Mononuclear cell (primary cell): Measurements from ENCODE around the gene JAGN1. TPM values are rescaled to one million over a fixed set of nuclear protein-coding genes. Genes with fewer than 3 reads are reported as not detected.
"Not testable (repeated sequence)": the region's sequence is repeated elsewhere in the genome, so short reads cannot be mapped to it uniquely, and the experiment has no call there.

Experiments used
- H3K27me3 ChIP-seq: 2 replicates; pipeline ENCODE4 v1.6.0; 2011; ENCODE audit warnings: low read length, control low read depth; ENCODE audit not compliant: insufficient read depth
- H3K4me1 ChIP-seq: 2 replicates; pipeline ENCODE4 v1.5.1; 2011; ENCODE audit warnings: mild to moderate bottlenecking, low read length, control low read depth; ENCODE audit not compliant: insufficient read depth
- H3K4me3 ChIP-seq: 2 replicates; pipeline ENCODE4 v1.5.1; 2011; ENCODE audit warnings: mild to moderate bottlenecking, low read length, moderate library complexity
- H3K9me3 ChIP-seq: 2 replicates; pipeline ENCODE4 v1.5.1; 2011; ENCODE audit warnings: low read depth, mild to moderate bottlenecking, control low read depth, low read length
- total RNA-seq: library from RNA; depleted of rRNA; stranded (reverse); fragments of >200 nt; gene quantifications from one replicate; pipeline ENCODE4 v1.2.3, GENCODE V29; 2012

The JAGN1 gene
- total RNA-seq, 1 donor: 15.0 TPM

DNA sequence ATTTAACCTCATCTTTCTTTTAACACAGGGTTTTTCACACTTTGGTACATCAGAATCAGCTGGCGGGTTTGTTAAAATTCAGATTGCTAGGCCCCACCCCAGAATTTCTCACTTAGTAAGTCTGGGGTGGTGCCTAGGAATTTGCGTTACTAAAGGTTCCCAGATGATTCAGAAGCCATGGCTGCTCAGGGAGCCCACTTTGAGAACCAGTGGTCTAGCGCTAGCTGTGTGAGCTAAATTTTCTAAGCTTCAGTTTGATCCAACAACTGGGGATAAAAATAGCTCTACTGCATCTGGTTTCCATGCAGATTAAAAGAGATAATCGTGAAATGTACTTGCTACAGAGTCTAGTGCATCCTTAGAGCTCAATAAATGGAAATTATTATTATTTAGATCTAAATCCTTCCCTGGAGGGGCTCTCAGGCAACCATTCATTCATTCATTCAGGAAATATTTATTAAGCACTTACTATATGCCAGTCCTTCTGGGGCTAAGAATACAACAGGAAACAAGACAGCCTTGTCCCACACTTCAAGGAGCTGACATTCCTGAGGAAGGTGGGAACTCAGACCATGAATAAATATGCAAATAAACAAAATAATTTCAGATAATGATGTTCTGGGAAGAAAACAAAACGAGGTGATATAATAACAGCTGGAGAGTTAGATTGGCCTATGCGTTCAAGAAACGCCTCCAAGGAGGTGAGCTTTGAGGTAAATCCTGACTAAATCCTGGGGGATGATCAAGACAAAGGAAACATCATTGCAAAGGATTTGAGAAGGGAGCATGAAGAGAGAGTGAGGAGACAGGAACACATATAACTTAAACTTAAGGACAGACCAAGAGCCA lies 6.5 kb upstream of the JAGN1 start:
- H3K4me1 ChIP-seq: no peaks in the 10 kb centered on the region
- H3K27me3 ChIP-seq: no peaks in the 10 kb centered on the region
- no peak overlapping the region for H3K4me3 ChIP-seq
- H3K9me3 ChIP-seq: no peaks in the 10 kb centered on the region

DNA sequence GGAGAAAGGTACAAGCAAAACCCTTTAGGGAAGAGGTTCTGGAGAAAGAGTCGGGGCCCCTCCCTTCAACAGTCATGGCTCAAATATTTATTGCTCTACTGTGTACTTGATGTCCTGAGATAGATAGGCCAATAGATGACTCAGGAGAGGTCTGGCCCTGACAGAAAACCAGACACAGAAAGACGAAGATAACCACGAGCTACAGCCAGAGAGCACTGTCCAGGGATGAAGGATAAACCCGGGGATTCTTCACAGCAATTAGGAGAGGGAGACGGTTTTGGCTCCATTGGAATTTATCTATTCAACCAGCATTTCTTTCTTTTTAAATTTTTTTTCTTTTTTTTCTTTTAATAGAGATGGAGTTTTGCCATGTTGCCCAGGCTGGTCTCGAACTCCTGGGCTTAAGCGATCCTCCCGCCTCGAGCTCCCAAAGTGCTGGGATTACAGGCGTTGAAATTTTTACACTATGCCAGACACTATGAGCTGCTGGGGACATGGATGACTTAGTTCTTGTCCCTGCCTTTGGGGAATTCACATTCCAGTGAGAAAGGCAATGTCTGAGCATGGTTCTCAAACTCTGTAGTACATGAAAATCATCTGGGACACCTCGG lies 5.8 kb upstream of the JAGN1 start:
- no peak overlapping the region for H3K4me3 ChIP-seq
- no peaks in the 10 kb centered on the region for H3K27me3 ChIP-seq
- no peaks in the 10 kb centered on the region for H3K4me1 ChIP-seq
- no peaks in the 10 kb centered on the region for H3K9me3 ChIP-seq

DNA sequence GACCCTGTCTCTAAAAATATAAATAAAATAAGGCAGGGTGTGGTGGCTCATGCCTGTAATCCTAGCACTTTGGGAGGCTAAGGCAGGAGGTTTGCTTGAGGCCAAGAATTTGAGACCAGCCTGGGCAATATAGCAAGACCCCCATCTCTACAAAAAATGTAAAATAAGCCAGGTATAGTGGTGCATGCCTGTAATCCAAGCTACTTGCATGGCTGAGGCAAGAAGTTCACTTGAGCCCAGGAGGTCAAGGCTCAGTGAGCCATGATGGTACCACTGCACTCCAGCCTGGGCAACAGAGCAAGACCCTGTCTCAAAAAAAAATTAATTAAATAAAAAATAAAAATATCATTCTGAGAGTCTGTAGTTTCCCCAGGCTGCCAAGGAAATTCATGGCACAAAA lies 4.1 kb upstream of the JAGN1 start:
- Histone ChIP-seq H3K4me3 (no peak overlapping the region), H3K27me3 (no peaks in the 10 kb centered on the region), H3K4me1 (peaks cover 9% of the 10 kb centered on the region), H3K9me3 (no peaks in the 10 kb centered on the region)

DNA sequence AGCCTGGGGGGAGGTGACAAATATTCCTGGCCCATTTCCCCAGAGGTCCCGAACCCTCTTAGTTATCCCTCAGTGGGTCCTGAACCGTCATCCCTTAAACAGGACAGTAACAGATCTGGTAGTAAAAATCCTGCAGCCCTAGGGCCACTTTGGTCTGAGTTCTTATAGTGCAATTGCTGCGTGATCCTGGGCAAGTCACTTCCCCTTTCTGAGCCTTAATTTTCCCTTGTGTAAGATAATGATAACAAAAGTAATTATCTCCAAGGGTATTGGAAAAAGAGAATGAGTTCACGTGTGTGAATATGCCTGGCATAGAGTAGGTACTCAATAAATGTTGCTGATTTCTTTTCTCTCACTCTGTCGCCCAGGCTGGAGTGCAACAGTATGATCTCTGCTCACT lies 2.9 kb upstream of the JAGN1 start:
- H3K4me3 ChIP-seq: no peak overlapping the region
- H3K27me3 ChIP-seq: no peaks in the 10 kb centered on the region
- H3K9me3 ChIP-seq: no peaks in the 10 kb centered on the region
- peaks cover 20% of the 10 kb centered on the region for H3K4me1 ChIP-seq

DNA sequence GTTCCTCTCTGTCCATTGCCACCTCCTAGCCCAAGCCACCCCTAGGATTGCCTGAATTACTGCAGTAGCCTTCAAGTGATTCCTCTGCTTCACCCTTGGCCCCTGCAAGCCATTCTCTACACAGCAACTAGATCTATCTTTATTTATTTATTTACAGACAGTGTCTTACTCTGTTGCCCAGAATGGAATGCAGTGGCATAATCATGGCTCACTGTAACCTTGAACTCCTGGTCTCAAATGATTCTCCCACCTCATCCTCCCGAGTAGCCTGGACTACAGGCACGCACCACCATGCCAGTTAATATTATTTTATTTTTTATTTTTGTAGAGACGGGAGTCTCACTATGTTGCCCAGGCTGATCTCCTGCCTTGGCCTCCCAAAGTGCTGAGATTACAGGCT lies 1.9 kb upstream of the JAGN1 start:
- H3K27me3 ChIP-seq: no peaks in the 10 kb centered on the region
- peaks cover 29% of the 10 kb centered on the region for H3K4me1 ChIP-seq
- H3K9me3 ChIP-seq: no peaks in the 10 kb centered on the region
- no peak overlapping the region for H3K4me3 ChIP-seq

DNA sequence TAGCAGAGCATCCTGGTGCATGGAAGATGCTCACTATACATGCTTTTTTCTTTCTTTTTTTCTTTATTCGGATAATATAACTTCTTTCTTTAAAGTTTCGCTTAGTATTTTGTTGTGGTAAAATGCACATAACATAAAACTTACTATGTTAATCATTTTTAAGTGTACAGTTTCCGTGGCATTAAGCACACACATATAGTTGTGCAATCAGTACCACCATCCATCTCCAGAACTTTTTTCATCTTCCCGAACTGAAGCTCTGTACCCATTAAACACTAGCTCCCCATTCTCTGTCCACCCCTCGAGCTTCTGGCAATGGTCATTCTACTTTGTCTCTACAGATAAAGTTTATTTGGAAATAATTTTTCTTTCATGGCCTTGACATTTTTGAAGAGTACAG lies 1.0 kb upstream of the JAGN1 start:
- H3K27me3 ChIP-seq: no peaks in the 10 kb centered on the region
- no peaks in the 10 kb centered on the region for H3K9me3 ChIP-seq
- peaks cover 31% of the 10 kb centered on the region for H3K4me1 ChIP-seq
- no peak overlapping the region for H3K4me3 ChIP-seq

DNA sequence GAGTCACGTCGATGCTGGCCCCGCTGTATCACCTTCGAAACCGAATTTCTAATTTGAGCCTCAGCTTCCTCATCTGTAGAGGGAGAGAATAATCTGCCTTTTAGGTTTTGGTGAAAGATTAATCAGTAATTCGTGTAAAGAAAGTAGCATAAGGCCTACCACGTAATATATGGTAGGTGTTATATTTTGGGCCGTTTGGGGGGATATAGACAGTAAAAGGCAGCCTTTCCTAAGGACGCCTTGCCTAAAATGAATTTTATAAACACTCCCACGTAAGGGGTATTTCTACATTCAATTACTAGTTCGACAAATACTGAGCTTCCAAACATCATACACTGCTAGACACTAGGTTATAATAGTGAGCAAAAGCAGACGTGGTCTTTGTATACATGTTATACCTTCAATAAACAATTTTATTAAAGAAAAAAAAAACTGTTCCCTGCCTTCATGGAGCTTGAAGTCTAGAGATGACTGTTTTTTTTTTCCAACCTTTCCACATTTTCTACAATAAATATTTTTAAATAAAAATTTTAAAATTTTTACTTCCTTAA lies 737 bp downstream of the JAGN1 start:
- Histone ChIP-seq H3K4me1 (peaks cover 34% of the 10 kb centered on the region), H3K4me3 (peak overlapping the region; percentile 98), H3K9me3 (no peaks in the 10 kb centered on the region), H3K27me3 (no peaks in the 10 kb centered on the region)

DNA sequence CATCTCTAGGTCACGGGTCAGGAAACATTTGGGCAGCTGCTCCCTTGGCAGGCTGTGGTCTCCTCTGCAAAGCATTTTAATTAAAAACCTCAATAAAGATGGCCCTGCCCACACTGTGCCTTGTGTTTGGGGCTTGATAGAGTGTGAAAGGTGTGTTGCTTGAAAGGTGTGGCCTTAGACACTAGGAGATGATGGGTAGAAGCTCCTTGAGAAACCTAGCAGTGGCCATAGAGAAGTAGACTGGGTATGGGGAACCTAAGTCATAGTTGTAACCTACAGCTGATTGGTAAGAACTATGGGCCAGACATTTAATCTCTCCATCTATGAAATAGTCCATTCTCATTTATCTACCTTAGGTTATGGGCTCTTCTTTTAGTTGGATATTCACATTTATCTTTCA lies 3.3 kb downstream of the JAGN1 start:
- H3K27me3 ChIP-seq: no peaks in the 10 kb centered on the region
- H3K4me1 ChIP-seq: peaks cover 34% of the 10 kb centered on the region
- H3K4me3 ChIP-seq: no peak overlapping the region
- H3K9me3 ChIP-seq: no peaks in the 10 kb centered on the region

DNA sequence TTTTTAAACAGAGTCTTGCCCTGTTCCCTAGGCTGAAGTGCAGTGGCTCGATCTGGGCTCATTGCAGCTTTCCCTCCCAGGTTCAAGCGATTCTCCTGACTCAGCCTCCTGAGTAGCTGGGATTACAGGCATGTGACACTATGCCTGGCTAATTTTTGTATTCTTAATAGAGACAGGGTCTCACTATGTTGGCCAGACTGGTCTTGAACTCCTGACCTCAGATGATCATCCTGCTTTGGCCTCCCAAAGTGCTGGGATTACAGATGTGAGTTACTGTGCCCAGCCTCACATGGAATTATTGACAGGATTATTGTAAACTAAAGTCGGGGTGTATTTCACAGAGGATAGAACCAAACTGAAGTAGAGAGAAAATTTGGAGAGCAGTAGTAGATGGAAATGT lies 5.3 kb downstream of the JAGN1 start:
- H3K4me1 ChIP-seq: peaks cover 30% of the 10 kb centered on the region
- not testable (repeated sequence) for H3K9me3 ChIP-seq, H3K27me3 ChIP-seq, H3K4me3 ChIP-seq

DNA sequence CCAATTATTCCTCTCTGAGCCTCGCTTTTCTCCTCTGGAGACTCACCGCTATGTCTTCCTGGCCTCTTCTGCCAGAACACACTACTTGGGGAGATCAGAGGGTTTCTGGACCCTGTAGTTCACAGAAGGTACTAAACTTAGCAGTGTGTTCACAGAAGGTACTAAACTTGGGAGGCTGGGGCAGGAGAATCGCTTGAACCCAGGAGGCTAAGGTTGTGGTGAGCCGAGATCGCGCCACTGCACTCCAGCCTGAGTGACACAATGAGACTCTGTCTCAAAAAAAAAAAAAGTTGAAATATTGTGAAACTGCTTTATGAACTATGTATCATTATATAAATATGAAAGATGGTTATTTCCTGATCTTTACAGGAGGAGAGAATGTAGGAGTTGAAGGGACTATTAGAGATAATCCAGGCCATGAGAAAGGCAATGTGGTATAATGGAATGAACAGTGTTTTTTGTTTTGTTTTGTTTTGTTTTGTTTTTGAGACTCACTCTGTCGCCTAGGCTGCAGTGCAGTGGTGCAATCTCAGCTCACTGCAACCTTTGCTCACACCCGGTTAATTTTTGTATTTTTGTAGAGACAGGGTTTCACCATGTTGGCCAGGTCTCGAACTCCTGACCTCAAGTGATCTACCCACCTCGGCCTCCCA lies 6.5 kb downstream of the JAGN1 start:
- H3K27me3 ChIP-seq, H3K4me3 ChIP-seq, H3K9me3 ChIP-seq: not testable (repeated sequence)
- peaks cover 22% of the 10 kb centered on the region for H3K4me1 ChIP-seq

DNA sequence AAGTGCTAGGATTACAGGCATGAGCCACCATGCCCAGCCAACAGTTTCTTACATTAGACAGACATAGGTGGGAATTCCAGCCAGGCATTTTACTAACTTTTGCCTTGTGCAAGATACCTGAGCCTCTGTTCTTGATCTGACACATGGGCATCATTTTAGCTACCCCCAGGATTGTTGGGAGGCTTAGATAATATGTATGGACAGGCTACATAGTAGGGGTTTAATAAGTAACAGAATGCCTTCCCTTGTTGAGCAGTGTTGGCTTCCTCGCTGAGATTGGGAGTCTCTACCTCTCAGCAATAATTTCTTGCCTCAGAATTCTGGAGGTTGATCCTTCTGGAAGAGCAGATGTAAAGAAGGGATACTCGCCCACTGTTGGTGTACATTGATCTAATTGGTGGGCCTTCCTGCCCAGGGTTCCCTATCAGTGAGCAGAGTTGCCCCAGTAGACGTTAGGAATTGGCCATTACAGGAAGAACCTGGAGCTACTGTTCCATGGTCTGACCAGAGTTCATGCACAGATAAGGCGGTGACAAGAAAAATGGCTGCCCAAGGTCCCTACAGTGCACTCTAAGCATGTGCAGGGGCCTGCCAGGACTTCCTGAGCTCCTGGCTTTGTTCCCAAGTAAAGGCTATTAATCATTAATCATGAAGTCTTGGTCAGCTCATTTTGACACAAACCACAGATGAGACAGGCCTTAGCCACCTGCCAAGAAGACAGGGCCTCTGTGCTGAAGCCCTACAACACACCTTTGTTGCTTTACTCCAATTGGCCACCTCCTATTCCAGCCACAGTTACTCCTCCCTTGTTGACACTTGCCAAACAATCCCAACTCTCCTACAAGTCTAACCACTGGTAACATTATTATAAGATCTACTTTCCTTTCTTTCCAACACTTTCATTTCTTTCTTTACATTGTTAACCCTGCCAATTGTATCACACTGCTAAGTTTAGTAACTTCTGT lies 7.3 kb downstream of the JAGN1 start:
- Histone ChIP-seq H3K4me3 (no peak overlapping the region), H3K27me3 (no peaks in the 10 kb centered on the region), H3K4me1 (peaks cover 25% of the 10 kb centered on the region), H3K9me3 (no peaks in the 10 kb centered on the region)

DNA sequence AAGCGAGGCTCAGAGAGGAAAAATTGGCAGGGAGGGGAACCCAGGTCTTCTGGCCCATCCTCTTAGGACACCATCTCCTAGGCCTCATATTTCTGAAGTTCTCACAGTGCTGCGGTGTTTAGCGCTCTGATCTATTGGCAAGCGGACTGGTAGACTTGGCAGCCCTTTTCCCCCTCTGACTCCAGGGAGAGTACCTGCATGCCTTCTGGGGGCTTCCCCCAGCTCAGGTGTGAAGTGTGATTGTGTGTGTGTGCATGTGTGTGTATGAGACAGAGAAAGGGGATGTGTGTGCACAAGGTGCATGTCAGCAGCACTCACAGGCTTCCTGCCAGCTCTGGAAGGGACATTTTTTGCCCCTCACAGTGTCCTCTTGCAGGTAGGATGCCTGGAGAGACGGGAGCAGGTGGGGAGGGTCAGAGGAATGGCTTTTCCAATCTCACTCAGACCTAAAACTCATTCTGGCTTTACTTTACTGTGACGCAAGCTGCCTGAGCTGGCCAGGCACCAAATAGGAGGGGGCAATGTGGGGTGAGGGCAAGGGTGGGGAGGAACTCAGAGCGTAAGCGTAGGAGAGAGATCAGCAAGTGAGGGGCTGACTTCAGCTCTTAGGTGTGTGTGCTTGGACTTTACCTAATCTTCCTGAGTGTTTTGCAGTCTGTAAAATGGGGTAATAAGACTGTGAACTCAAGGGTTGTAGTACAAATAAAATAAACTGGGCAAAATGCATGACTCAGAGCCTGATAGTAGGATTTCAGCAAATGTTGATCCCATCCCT lies 8.2 kb downstream of the JAGN1 start:
- H3K4me3 ChIP-seq: no peak overlapping the region
- no peaks in the 10 kb centered on the region for H3K9me3 ChIP-seq
- peaks cover 23% of the 10 kb centered on the region for H3K4me1 ChIP-seq
- no peaks in the 10 kb centered on the region for H3K27me3 ChIP-seq

DNA sequence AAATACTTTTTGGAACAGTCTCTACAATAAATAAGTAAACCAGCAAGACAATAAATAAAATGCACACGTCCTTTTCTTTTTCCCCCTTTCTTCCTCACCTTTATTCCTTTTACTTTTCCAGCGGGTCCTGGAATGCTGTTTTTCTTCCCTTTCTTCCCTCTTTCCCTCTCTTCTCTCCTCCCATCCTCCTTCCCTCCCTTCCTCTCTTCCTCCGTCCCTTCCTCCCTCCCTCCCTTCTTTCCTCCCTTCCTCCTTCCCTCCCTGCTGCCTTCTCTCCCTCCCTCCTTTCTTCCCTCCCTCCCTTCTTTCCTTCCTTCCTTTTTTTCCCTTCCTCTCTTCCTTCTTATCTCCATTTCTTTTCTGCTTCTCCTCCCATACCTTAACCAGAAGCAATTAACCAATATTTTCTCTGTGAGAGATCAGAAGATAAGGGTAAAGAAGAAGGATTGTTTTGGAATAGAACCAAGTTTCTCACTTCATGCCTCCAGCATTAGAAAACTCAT lies 8.9 kb downstream of the JAGN1 start:
- no peaks in the 10 kb centered on the region for H3K9me3 ChIP-seq
- H3K27me3 ChIP-seq: no peaks in the 10 kb centered on the region
- H3K4me3 ChIP-seq: no peak overlapping the region
- peaks cover 21% of the 10 kb centered on the region for H3K4me1 ChIP-seq

DNA sequence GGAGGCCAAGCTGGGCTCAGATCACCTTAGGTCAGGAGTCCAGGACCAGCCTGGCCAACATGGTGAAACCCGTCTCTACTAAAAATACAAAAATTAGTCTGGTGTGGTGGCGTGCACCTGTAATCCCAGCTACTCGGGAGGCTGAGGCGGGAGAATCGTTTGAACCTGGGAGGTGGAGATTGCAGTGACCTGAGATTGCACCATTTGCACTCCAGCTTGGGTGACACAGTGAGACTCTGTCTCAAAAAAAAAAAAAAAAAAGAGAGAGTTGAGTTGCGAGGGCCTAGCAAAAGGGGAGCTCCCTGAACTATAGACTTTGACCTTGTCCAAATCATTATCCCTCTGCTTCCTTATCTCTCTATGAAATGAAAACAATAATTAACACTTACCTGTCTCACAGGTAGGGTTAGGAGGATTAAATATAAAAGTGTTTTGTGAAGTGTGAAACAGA lies 10.6 kb downstream of the JAGN1 start:
- H3K9me3 ChIP-seq, H3K4me3 ChIP-seq, H3K27me3 ChIP-seq: not testable (repeated sequence)
- peaks cover 18% of the 10 kb centered on the region for H3K4me1 ChIP-seq
